ENCODE results near the gene TGFB1I1. TPM values are rescaled to one million over a fixed set of nuclear protein-coding genes. Genes with fewer than 3 reads are reported as not detected.
A peak's percentile ranks its signal among the peaks of the same experiment; 100 is the strongest.
"Not testable (repeated sequence)": the region's sequence is repeated elsewhere in the genome, so short reads cannot be mapped to it uniquely, and the experiment has no call there.

Gene TGFB1I1
- polyA plus RNA-seq, 12 donors = 61.4 to 120 (median 76.4) TPM; not detected in 1

DNA sequence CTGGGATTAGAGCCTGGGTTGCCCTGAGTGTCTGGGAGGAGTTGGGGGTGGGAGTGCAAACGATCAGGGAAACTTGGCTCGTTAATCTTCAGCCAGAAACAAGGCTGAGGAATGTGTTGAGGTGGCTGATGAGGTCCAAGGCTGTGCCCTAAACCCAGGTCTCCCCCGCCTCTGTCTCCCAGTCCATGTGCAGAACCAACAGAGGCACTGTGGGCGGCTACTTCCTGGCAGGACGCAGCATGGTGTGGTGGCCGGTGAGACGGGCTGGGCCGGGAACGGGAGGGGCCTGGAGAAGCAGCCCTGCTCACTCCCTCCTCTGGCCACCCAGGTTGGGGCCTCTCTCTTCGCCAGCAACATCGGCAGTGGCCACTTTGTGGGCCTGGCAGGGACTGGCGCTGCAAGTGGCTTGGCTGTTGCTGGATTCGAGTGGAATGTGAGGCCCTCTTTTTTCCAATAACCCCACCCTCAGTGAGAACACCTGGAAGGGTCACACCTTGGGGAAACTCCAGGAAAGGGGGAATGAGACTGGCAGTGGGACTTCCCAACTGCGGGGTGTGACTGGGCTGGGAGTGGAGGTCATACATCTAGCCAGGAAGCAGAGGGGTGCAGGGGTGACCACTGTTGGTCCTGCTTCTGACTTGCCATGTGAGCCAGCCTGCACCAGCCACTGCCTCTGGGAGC lies 12.7 kb downstream of the TGFB1I1 start:
- no peak for DNase-seq

DNA sequence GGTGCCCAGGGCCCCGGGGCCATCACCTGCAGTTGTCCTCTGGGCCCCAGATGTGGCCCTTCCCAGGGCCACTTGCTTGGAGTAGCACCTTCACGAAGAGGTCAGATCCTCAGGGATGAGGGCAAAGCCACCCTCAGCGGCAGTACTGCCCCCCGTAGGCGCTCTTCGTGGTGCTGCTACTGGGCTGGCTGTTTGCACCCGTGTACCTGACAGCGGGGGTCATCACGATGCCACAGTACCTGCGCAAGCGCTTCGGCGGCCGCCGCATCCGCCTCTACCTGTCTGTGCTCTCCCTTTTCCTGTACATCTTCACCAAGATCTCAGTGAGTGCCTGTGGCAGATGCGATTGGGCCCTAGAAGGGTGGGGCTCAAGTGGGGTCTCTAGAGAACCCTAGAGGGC lies 13.6 kb downstream of the TGFB1I1 start:
- DNase-seq = no peak

DNA sequence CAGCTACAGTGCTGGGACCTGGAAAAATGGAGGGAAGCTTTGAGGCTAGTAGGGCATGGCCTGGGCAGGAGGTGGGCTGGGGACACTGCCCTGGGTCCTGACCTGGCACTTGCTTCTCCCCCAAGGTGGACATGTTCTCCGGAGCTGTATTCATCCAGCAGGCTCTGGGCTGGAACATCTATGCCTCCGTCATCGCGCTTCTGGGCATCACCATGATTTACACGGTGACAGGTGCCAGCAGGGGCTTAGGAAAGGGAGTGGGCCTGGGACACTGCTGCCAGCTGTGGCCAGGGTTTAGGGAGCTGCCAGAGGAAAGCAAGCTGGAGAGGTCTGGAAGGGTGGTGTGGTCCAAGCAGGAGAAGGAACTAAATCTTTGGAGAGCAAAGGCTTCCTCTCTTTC lies 14.1 kb downstream of the TGFB1I1 start:
- DNase-seq = no peak

DNA sequence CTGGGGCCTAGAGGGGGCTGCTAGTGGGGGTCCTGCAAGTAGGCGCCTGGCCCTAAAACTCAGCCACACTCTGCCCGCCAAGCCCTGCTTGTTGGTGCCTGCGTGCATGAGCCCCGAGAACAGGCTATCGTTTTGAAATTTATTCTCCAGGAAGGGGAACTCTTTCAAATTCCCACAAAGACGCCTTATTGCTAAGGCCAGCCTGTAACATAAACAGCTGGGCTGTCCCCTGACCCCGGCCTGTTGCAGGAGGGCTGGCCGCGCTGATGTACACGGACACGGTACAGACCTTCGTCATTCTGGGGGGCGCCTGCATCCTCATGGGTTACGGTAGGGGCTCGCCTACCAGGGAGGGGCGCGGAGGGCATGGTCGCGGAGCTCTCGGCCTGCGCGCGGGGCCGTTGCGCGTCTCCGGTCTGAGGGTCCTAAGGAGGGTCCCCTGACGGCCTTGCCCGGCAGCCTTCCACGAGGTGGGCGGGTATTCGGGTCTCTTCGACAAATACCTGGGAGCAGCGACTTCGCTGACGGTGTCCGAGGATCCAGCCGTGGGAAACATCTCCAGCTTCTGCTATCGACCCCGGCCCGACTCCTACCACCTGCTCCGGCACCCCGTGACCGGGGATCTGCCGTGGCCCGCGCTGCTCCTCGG lies 15.2 kb downstream of the TGFB1I1 start:
- DNase-seq = no peak

DNA sequence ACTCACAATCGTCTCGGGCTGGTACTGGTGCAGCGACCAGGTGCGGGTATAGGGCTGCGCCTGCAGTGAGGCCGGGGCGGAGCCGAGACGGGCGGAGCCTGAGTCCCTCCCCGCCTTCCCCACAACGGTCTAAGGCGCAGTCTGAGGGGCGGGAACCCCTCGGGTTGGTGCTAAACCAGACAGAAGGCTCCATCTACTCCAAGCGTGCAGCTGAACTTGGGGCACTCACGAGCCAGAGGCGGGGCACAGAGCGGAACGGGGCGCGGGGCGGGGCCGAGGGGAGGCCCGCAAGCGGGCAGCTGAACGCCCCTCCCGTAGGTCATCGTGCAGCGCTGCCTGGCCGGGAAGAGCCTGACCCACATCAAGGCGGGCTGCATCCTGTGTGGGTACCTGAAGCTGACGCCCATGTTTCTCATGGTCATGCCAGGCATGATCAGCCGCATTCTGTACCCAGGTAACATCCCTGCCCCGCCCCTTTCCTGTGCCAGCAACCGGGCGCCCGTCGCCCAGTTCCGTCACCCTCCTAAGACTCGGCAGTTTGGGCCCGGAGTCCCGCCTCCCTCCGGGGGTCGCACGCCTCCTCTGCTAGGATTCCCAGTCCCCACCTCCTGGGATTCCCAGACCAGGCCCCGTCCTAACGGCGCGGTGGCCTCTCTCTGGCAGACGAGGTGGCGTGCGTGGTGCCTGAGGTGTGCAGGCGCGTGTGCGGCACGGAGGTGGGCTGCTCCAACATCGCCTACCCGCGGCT lies 15.9 kb downstream of the TGFB1I1 start:
- DNase-seq = peak; percentile 43

DNA sequence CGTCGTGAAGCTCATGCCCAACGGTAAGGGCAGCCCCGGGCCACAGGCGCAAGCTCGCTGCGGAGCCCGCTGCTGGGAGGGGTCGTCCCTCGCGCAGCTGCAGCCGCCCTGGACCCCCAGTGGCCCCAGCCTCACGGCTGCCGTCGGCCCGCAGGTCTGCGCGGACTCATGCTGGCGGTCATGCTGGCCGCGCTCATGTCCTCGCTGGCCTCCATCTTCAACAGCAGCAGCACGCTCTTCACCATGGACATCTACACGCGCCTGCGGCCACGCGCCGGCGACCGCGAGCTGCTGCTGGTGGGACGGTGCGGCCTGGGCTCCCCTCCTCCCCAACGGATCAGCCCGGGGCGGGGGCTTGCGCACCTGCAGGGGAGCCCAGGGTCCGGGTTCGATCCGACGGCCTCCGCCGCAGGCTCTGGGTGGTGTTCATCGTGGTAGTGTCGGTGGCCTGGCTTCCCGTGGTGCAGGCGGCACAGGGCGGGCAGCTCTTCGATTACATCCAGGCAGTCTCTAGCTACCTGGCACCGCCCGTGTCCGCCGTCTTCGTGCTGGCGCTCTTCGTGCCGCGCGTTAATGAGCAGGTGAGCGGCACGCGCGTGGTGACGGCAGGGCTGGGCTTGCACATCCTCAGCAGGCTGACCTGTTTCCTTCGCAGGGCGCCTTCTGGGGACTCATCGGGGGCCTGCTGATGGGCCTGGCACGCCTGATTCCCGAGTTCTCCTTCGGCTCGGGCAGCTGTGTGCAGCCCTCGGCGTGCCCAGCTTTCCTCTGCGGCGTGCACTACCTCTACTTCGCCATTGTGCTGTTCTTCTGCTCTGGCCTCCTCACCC lies 16.7 kb downstream of the TGFB1I1 start:
- no peak for DNase-seq

DNA sequence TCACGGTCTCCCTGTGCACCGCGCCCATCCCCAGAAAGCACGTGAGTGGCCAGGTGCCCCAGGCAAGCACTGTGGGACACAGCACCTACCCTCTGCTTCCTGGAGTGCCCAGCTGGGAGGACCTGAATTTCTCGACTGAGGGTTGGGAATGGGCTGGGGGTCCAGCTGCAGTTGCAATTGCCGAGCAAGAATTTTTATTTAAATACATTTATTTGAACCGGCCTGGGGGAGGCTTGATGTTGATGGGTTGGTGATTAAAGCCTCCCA lies 17.3 kb downstream of the TGFB1I1 start:
- no peak for DNase-seq

DNA sequence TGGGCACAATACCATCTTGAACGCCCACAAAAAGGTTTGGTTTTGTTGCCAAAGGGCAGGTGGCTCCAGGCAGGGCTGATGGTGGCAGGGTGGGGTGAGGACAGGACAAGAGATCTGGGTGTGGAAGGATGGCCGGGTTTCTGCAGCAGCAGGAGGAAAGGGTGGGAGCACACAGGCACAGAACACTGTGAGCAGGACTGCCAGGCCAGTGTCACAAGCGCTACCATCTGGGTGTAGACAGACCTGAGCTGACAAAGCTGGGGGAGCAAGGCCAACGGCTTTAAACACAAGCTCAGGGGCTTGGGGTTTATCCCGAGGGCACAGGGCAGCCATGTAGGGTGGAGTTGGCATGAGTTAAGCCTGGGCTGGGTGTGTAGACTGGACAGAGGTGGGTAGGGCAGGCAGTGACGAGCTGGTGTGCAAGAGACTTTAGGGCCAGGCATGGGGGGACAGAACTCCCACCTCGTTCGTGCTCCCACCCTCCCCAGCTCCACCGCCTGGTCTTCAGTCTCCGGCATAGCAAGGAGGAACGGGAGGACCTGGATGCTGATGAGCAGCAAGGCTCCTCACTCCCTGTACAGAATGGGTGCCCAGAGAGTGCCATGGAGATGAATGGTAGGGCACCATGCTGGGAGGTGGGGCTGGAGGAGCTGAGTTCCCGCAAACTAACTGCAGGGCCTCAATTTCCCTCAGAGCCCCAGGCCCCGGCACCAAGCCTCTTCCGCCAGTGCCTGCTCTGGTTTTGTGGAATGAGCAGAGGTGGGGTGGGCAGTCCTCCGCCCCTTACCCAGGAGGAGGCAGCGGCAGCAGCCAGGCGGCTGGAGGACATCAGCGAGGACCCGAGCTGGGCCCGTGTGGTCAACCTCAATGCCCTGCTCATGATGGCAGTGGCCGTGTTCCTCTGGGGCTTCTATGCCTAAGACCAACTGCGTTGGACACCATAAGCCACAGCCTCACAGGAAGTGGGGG lies 17.9 kb downstream of the TGFB1I1 start:
- DNase-seq = no peak

DNA sequence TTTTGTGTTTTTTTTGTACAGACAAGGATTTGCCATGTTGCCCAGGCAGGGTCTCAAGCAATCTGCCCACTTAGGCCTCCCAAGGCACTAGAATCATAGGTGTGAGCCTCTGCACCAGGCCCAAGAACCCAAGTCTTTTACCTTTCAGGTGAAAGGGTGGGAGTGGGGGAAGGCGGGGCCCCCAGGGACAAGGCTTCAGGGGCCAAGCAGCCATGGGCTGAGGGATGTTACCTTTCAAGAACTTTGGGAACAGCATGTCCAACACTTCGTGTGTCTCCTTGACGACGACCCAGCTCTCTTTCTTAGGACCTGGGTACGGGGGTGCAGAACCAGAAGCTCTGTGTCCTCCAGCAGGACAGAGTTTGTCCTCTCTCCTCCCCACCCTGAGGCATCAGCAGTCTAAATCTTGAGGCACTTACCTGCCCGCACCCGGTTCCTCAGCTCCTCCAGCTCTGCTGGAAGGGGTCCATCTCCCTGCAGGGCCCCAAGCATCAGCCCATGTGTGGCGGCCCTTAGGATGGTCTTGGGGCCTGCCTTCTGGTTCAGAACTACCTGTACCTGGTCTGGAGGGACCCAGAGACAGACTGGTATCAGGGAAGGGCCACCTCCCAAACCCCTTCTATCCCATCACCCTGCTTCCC lies 19.9 kb downstream of the TGFB1I1 start:
- DNase-seq = no peak

DNA sequence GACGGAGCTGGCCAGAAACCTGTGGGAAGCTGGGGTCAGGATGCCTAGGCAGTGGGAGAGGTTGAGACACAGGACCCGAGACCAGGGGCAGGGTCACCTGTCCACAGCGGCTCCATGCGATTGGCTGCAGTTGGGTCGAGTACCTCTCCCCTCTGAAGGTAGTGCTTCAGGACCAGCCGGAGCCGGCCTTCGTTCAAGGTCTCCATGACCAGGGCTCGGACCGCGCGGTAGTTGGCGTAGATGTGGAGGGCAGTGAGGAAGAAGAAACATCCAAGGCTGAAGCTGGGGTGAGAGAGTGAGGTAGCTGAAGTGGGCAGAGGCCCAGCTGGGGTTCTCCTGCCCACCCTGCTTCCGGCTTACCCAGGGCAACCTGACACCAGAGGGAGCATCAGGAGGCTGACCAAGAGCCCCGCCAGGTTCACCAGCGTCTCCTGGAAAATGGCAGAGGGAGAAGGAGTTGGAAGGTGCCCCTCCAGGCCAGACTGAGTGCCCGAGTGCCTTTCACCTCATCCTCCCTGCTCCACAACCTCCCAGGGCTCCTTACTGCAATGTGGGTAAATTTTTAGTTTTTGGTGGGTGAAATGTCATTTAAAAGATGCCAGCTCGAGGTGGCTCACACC lies 21.7 kb downstream of the TGFB1I1 start:
- no peak for DNase-seq

DNA sequence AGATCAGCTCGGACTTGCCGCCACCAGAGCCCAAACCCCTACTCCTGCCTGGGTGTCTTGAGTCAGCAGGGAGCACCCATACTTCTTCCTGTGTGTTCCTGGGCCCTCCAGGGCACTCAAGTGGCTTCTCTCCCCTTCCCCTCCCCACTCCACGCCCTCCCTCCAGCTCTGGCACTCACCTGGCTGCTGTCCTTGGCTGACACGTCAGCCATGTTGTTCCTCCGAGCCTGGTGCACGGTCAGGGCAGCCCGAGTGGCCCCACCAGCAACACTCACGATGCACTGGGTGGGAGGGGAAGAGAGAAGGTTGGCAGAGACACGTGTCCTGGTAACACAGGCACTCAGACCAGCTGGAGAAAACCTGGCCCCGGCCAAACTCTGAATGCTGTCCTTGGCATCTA lies 24.7 kb downstream of the TGFB1I1 start:
- no peak for DNase-seq

DNA sequence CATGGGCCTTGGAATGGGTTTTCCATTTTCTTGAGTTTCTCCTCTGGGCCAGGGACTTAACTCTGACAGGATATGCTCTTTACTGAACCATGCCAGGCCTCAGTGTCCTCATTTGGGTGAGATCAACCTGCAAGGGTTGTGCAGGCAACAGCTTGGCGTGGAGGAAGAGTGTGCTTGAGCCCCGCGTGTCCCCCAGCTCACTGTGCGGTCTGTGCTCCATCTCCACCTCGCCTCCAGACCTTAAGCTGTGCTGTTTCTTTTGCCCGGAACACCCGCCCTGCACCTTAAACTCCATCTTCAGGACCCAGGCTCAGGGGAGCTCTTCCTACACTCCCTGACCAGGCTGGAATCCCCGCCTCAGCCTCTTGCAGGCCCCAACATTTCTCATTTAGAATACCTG lies 26.5 kb downstream of the TGFB1I1 start:
- no peak for DNase-seq

DNA sequence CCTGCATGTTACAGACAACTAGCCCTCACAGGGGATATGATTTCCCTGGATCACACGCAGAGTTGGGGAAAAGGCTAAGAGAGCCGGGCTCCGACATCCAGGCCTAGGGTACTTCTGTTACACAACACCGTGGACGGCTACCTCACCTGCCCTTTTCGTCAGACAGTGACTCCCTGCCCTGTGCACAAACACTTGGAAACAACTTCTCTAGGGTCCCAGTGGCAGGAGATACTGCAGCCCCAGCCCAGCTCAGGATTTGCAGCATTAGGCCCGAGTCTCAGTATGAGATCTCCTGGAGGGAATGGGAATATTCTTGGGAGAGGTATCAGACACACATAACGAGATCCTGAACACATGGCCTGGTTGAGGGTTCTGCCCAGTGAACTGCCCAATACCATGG lies 28.0 kb downstream of the TGFB1I1 start:
- no peak for DNase-seq

DNA sequence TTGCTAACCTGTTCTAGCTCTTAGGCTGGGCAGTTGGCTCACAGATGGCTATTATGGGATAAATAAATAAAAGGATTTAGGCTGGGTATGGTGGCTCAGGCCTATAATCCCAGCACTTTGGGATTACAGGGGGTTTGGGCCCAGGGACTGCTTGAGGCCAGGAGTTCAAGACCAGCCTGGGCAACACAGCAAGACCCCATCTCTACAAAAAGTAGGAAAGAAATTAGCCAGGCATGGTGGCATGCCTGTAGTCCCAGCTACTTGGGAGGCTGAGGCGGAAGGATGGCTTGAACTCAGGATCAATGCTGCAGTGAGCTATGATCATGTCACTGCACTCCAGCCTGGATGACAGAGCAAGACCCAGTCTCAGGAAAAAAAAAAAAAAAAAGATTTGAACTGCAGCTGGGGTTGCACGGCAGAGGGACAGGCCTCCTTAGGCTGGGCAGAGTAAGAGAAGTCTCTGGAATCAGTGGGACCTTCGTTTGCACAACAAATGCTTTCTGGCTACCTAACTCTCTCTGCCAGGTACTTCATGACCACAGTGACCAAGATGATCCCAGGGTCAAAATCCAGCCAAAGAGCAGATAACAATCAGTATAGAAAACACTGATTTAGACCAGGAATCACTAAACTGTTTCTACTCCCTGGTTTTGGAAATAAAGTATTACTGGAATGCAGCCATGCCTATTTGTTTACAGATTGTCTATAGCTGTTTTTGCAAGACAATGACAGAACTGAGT lies 29.4 kb downstream of the TGFB1I1 start:
- no peak for DNase-seq

DNA sequence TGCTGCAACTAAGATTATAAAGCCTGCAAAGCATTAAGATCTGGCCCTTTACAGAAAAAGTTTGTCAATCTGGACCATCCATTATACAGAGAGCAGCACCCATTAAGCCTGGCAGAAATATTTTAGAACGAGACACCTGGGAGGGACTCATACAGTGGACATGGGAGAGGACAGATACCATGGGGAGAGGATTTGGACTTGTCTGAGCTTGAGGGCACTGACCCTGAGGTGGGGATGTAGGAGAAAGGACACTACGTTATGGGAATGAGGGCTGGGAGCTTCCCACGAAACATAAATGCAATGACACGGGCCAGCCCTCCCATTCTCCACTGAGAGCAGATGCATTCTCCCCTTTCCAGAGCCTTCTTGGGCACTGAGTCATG lies 30.0 kb downstream of the TGFB1I1 start:
- DNase-seq = no peak

DNA sequence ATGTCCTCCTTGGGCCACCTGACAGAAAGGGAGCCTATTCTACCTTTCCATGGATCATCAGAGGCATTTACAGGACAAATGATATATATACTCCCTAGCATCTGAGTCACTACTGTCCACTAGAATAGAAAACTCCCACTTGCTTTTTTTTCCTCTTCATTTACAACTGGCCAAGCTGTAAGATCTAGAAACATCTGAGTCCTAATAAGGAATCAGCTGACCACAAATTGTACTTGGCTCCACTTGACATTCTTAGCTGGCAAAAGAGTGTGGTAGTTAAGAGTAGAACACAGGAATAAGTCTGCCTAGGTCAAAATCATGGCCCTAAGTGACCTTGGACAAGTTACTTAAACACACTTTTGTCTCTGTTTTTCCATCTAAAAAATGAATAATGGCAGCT lies 31.0 kb downstream of the TGFB1I1 start:
- no peak for DNase-seq

DNA sequence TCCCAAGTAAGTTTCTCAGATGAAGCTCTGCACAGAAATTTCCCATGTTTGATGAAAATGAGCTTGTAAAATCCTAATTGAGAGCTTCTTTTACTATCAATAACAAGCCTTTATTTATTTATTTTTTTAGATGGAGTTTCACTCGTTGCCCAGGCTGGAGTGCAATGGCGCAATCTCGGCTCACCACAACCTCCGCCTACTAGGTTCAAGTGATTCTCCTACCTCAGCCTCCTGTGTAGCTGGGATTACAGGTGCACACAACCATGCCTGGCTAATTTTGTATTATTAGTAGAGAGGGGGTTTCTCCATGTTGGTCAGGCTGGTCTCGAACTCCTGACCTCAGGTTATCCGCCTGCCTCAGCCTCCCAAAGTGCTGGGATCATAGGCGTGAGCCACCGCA lies 31.6 kb downstream of the TGFB1I1 start:
- not testable (repeated sequence) for DNase-seq

DNA sequence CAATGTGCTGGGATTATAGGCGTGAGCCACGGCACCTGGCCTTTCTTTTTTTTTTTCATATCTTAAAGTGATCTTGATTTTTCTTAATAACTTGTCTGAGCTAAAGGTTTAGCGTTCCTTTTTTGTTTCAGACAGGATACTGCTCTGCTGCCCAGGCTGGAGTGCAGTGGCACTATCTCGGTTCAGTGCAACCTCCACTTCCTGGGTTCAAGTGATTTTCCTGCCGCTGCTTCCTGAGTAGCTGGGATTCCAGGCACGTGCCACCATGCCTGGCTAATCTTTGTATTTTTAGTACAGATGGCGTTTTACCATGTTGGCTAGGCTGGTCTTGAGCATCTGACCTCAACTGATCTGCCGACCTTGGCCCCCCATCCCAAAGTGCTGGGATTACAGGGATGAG lies 32.2 kb downstream of the TGFB1I1 start:
- no peak for DNase-seq

DNA sequence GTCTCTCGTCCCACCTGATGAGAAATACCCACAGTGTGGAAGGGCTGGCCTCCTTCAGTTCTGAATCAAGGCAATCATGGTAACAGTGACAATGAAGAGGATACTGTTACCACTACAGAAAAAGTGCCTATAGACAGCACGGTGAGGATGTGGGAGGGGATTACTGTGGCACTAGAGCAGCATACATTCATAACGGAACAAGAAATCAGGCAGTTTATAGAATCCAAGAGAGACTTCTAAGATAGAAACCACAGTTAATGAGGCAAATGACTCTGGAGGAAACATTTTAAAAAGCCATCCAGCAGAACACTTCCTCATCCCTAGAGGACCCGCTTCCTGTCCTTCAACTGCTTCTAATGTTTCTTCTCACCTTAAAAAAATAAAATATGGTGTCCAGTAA lies 33.5 kb downstream of the TGFB1I1 start:
- DNase-seq = no peak

DNA sequence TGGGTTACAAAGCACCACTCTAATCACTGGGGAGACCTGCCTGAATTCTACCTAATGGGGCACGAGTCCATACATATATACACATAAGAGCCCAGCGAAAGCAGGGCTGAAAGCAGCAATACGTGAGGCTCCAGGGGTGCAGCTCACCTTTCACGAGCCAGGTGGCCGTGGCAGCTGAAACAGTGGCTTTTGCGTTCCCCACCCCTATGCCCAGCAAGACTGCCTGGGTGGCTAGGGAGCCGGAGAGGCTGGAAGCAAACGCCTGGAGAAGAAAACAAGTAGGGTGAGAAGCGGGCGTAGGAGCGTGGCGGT lies 35.6 kb downstream of the TGFB1I1 start:
- no peak for DNase-seq
